ENCODE data around the gene ACTMAP. TPM values are rescaled to one million over a fixed set of nuclear protein-coding genes. Genes with fewer than 3 reads are reported as not detected.

The ACTMAP gene
- total RNA-seq, 1 donor from 2014 or later: 0.20 TPM

DNA sequence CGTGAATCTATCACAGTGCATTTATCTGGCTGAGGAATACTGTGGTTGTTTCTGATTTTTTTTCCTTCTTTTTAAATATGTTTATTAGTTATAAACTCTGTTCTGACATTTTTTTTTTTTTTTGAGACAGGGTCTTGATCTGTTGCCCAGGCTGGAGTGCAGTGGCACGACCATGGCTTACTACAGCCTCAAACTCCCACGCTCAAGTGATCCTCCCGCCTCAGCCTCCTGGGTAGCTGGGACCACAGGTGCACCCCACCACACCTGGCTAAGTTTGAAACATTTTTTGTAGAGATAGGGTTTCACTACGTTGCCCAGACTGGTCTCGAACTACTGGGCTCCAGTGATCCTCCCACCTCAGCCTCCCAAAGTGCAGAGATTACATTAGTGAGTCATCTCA, 53.3 kb downstream of the ACTMAP start:
- no peak for DNase-seq (ENCODE audit: low read depth in 2 of 2)

DNA sequence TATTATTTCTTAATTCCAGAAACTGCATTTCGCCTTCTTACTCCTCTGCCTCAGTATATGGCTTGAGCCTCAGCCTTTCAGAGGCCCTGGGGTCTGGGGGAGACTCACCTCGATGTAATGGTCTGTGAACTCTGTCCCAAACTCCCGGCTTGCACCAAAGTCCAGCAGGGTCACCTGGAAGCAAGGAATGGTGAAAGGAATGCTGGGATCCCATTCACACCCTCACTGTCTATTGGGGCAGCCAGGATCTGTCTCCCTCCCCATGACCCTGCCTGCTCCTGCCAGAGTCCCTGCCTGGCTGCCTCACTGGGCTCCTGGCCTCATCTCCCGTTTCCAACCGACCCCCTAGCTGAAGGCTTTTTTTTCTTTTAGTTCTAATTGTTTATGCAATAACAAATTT, 54.4 kb downstream of the ACTMAP start:
- DNase-seq (ENCODE audit: low read depth in 2 of 2): no peak

DNA sequence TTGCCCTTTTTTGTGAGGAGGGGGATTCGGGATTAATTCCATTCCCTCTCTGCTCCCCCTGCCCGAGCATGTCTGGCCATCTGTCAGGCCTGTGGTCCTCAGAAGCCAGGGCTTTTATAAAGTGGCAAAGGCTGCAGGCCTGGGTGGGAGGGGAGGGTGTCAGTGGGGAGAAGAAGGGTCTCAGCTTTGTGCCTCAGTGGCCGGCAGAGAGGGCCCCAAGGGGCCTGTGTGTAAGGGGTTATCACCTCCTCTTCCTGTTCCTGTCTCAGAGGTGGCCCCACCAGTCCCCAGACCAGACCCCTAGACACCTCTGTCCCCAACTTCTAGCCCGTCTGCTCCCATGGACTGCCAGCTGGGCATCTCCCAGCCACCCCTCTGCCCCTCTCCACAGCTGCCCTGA, 56.4 kb downstream of the ACTMAP start:
- DNase-seq (ENCODE audit: low read depth in 2 of 2): no peak

DNA sequence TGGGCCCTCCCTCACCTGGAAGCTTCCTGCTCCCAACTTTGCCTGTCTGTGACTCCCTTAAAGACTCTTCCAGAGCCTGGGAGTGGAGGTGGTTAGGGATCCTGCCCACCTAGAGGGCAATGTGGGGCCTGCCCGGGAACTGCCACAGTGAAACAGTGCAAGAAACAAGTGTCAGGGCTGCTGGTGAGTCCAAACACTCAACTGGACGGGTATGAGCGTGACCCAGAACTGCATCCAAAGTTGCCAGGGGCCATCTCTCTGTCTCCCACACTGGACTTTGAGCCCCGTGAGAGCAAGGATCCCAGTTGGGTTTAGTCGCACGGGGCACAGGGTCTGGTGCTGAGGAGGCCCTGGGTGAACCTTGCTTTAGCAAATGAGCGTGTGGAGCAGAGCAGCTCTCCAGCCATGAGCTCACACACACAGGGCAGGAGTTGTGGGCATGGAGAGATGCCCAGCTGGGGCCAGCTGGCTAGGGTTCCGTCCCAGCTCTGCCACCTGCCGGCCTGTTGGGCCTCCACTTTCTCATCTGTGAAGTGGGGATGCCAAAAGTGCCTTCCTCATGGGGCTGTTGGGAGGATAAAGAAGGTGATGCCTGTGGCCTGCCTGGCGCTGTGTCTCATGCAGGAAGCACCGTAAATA, 57.0 kb downstream of the ACTMAP start:
- no peak for DNase-seq (ENCODE audit: low read depth in 2 of 2)

DNA sequence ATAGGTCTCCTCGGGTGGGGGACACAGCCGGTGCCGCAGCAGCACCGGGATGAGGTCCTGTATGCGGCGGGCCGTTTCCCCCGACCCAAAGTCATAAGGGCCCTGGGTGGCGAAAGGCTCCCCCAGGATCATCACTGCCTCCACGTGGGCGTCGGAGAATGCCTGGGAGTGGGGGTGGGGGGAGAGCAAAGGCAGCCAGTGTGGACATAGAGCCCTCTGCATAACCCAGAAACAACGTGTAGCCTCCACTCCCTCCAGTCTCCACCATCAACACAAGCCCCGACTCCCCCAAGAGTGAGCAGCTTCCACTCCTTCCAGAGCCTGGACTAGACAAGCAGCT, 58.1 kb downstream of the ACTMAP start:
- DNase-seq (ENCODE audit: low read depth in 2 of 2): no peak

DNA sequence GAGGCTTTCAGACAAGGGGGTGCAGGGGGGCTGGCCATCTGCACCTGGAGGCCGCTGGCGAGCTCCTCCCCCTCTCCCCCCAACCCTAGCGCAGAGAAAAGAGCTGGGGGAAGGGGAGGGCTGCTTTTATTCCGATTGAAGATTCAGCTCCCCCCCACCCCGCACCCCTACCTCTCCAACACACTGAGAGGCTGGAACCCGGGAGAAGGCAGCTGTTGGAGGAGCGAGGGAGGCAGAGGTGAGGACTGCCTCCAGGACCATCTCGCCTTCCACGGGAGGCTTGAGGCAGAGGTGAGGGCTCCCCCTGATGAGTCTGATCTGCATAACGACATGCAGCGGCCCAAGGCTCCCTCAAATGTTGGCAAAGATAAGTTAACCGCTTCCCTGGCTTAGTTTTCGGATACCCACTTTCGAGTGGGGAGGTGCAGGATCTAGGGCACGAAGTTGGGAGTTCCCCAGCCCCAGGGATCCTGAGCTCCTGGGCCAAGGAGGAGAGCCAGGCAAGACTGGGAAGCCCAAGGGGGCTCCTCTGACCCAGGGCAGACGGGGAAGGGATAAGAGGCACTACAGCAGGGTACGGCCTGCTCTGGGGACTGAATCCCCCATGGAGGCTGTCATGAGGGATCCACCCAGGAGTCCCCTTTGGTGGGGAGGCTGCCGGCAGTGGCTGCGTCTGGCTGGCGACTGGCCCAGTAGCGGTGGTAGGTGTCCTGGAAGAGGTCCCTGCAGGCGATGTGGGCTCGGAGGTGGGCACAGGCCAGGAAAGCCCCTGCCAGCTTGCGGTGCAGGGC, 58.7 kb downstream of the ACTMAP start:
- no peak for DNase-seq (ENCODE audit: low read depth in 2 of 2)

Other genes with a start within 250 kb of the ACTMAP start
- 25.1 and 28.2 TPM in 2 replicates for gene SHKBP1, start 173.6 kb downstream of the ACTMAP start, total RNA-seq
- 13.7 and 54.4 TPM in 2 replicates for gene LTBP4, start 149.1 kb downstream of the ACTMAP start, total RNA-seq
- gene NUMBL, start 59.8 kb downstream of the ACTMAP start, total RNA-seq: 4.6 and 5.9 TPM in 2 replicates
- 12.5 and 13.7 TPM in 2 replicates for gene COQ8B, start 33.6 kb downstream of the ACTMAP start, total RNA-seq
- 14.4 and 25.6 TPM in 2 replicates for gene ITPKC, start 33.4 kb downstream of the ACTMAP start, total RNA-seq
- 21.0 and 36.0 TPM in 2 replicates for gene SNRPA, start 726 bp upstream of the ACTMAP start, total RNA-seq
- not detected in 2 replicates for gene MIA, start 25.0 kb upstream of the ACTMAP start, total RNA-seq
- gene RAB4B, start 27.8 kb upstream of the ACTMAP start, total RNA-seq: 7.6 and 14.1 TPM in 2 replicates
- 85.0 and 151 TPM in 2 replicates for gene EGLN2, start 48.7 kb upstream of the ACTMAP start, total RNA-seq
- gene CYP2A6, start 100.0 kb upstream of the ACTMAP start, total RNA-seq: not detected in 2 replicates
- not detected in 2 replicates for gene CYP2A7, start 131.8 kb upstream of the ACTMAP start, total RNA-seq
- not detected in 2 replicates for gene CYP2B6, start 240.8 kb upstream of the ACTMAP start, total RNA-seq